Glutamatergic neuron (in vitro differentiated cells): Measurements from ENCODE around the gene BAIAP2L1. TPM values are rescaled to one million over a fixed set of nuclear protein-coding genes. Genes with fewer than 3 reads are reported as not detected.

Experiments
- DNase-seq: peaks from one replicate; pipeline ENCODE4 v3.0.0; 2022
- H3K27ac Mint-ChIP-seq: one replicate; pipeline ENCODE4 v1.8.0; 2020; ENCODE audit warnings: mild to moderate bottlenecking, mixed read lengths, inconsistent platforms; ENCODE audit not compliant: unreplicated experiment
- H3K27me3 Mint-ChIP-seq: one replicate; pipeline ENCODE4 v1.8.0; 2020; ENCODE audit warnings: mild to moderate bottlenecking, moderate library complexity, mixed read lengths, inconsistent platforms; ENCODE audit not compliant: unreplicated experiment
- H3K36me3 Mint-ChIP-seq: one replicate; pipeline ENCODE4 v1.8.0; 2020; ENCODE audit warnings: mild to moderate bottlenecking, mixed read lengths, inconsistent platforms; ENCODE audit not compliant: unreplicated experiment
- H3K4me1 Mint-ChIP-seq: one replicate; pipeline ENCODE4 v1.8.0; 2020; ENCODE audit warnings: mild to moderate bottlenecking, low read depth, mixed read lengths, inconsistent platforms; ENCODE audit not compliant: unreplicated experiment
- H3K4me3 Mint-ChIP-seq: one replicate; pipeline ENCODE4 v1.8.0; 2020; ENCODE audit warnings: mild to moderate bottlenecking, mixed read lengths, inconsistent platforms; ENCODE audit not compliant: unreplicated experiment
- H3K9me3 Mint-ChIP-seq: one replicate; pipeline ENCODE4 v1.8.0; 2020; ENCODE audit warnings: mild to moderate bottlenecking, moderate library complexity, mixed read lengths, inconsistent platforms; ENCODE audit not compliant: unreplicated experiment
- CTCF ChIP-seq: fragments of 200-600 bp; sonication (generic); IDR thresholded peaks from one replicate; pipeline ENCODE4 v1.5.0; 2021; ENCODE audit not compliant: partially characterized antibody, unreplicated experiment
- total RNA-seq: library from RNA; stranded (reverse); fragmentation: NEBNext Ultra II Directional; extraction: Animal tissue kit (Norgen Biotek cat#: 25700); gene quantifications from one replicate; pipeline ENCODE4 v1.2.1, GENCODE V29; 2021; ENCODE audit not compliant: unreplicated experiment

The BAIAP2L1 gene
- total RNA-seq, 1 donor from 2014 or later = 0.66 TPM

DNA sequence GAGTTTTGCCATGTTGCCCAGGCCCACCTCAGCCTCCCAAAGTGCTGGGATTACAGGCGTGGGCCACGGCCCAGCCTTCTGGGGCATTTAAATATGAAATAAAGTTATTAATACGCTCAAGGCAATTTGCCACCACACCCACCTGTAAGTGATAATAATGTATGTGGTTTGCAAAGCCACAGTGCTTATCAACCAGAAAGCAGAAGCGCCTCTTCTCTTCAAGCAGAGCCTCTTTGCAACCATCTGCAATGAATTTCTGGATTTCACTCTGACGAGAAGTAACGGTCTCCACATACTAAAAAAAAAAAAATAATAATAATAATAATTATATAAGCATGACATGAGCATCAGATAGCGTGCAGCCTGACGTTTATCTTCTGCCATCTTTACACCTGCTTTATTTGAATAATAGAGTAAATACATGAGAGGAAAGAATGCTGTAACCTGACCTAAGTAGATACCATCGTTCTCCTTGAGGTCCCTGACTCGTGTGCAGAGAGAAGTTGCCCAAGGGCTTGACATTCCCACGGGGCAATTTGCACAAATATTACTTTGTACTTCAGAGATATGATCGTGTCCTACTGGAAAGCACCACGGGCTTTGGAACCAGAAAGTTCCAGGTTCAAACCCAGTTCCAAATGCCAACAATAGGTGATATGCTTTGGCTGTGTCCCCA lies 85.4 kb downstream of the BAIAP2L1 start:
- H3K4me1 Mint-ChIP-seq = no peaks in the 10 kb centered on the region
- peaks cover 3% of the 10 kb centered on the region for H3K9me3 Mint-ChIP-seq
- H3K27ac Mint-ChIP-seq = no peak overlapping the region
- H3K4me3 Mint-ChIP-seq = no peak overlapping the region
- peaks cover 4% of the 10 kb centered on the region for H3K27me3 Mint-ChIP-seq
- DNase-seq = no peak
- no peak for TF ChIP-seq CTCF
- H3K36me3 Mint-ChIP-seq = peaks cover 9% of the 10 kb centered on the region

DNA sequence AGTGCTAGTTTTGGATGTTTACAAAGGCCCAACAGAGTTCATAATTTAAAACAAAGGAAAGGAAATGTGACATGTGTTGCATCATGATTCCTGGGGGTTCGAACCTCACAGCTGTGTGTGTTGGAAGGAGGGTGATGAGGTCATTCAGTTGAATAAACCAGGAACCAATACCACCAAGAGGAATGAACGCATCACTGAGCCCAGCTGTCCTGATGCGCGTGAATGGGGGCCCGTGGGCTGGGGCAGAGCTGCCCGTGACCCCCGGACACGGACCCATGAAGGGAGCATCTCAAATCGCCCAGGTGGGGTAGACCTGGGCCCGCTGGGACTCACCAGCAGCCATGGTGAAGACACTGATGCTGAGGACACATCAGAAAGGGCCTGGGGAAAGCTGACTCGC lies 86.4 kb downstream of the BAIAP2L1 start:
- no peak for TF ChIP-seq CTCF
- Mint-ChIP-seq H3K4me1 (no peaks in the 10 kb centered on the region), H3K27ac (no peak overlapping the region), H3K9me3 (peaks cover 3% of the 10 kb centered on the region), H3K36me3 (peaks cover 9% of the 10 kb centered on the region), H3K4me3 (no peak overlapping the region), H3K27me3 (peaks cover 4% of the 10 kb centered on the region)
- DNase-seq = no peak

DNA sequence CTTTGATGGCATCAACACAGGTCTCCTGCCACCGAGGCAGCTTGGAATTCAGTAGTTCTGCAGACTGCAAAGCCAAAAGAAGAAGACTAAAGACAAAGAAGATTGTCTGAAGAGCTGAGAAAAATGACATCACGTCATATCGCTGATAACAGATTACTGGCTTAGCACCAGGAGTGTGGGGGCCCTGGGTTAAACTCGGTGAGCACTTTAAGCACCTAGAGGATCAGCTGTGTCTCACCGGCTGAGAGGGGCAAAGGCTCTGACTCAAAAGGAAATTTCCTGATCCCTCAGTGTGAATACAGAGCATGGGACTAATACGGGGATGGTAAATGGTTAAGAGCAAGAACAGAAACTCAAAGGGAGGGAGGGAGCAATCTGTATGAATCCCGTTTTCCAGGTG lies 88.7 kb downstream of the BAIAP2L1 start:
- H3K27me3 Mint-ChIP-seq = no peaks in the 10 kb centered on the region
- no peak overlapping the region for H3K4me3 Mint-ChIP-seq
- TF ChIP-seq CTCF = no peak
- DNase-seq = no peak
- peaks cover 1% of the 10 kb centered on the region for H3K36me3 Mint-ChIP-seq
- no peaks in the 10 kb centered on the region for H3K4me1 Mint-ChIP-seq
- H3K27ac Mint-ChIP-seq = no peak overlapping the region
- H3K9me3 Mint-ChIP-seq = peaks cover 4% of the 10 kb centered on the region

- Mint-ChIP-seq H3K9me3 (peaks cover 2% of the 10 kb centered on the region), H3K36me3 (no peaks in the 10 kb centered on the region), H3K4me3 (no peak overlapping the region), H3K27ac (no peak overlapping the region), H3K4me1 (peaks cover 3% of the 10 kb centered on the region), H3K27me3 (no peaks in the 10 kb centered on the region)
- DNase-seq = no peak
- no peak for TF ChIP-seq CTCF
These were observed 91.3 kb downstream of the BAIAP2L1 start for GRCh38 chr7:98309566-98309965.

GRCh38 chr7:98307971-98308466 lies 92.9 kb downstream of the BAIAP2L1 start:
- Mint-ChIP-seq H3K27me3 (no peaks in the 10 kb centered on the region), H3K4me1 (peaks cover 3% of the 10 kb centered on the region), H3K9me3 (peaks cover 3% of the 10 kb centered on the region), H3K36me3 (no peaks in the 10 kb centered on the region), H3K4me3 (no peak overlapping the region), H3K27ac (no peak overlapping the region)
- no peak for DNase-seq
- TF ChIP-seq CTCF = no peak
